NB4 (cell line): ENCODE results near the gene CDK8.

ENCODE experiments used
- DNase-seq: peaks from one replicate; pipeline ENCODE4 v3.0.0; 2010; ENCODE audit warnings: low read depth
- H3K4me3 ChIP-seq: one replicate; pipeline ENCODE4 v1.5.1; 2011; ENCODE audit warnings: mild to moderate bottlenecking, low read depth, low read length, moderate library complexity
- MYC ChIP-seq: IDR thresholded peaks from 2 replicates; pipeline ENCODE4 v1.6.1; 2011; ENCODE audit warnings: low read depth, low read length
- POLR2A ChIP-seq: IDR thresholded peaks from 2 replicates; pipeline ENCODE4 v1.6.1; 2011; ENCODE audit warnings: mild to moderate bottlenecking; ENCODE audit not compliant: insufficient read length; ENCODE audit errors: extremely low read depth
- TF ChIP-seq, protein P1 (sequence below): IDR thresholded peaks from one replicate; pipeline ENCODE4 v1.5.1; 2012; ENCODE audit warnings: low read depth, low read length
- TF ChIP-seq, protein P2 (sequence below): IDR thresholded peaks from 2 replicates; pipeline ENCODE4 v1.6.1; 2011; ENCODE audit warnings: low read depth, low read length

Gene CDK8

DNA sequence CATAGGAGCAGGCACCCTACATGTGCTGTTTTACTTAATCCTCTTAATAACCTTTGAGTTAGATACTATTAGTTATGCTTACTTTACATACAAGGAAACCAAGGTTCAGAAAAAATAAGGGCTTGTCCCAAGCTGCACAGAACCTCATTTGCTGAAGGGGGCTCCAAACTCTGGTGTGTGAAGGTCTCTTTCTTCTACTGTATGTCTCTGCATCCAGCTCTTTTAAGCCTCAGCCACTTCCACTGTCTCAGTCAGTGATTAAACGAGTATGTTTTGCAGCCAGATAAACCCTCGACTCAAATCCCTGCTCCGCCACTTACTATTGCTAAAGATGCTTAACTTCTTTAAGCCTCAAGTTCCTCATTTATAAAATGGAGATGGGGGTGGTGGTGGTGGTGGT is 191.2 kb downstream of the CDK8 start:
- TF ChIP-seq, protein P1, sequence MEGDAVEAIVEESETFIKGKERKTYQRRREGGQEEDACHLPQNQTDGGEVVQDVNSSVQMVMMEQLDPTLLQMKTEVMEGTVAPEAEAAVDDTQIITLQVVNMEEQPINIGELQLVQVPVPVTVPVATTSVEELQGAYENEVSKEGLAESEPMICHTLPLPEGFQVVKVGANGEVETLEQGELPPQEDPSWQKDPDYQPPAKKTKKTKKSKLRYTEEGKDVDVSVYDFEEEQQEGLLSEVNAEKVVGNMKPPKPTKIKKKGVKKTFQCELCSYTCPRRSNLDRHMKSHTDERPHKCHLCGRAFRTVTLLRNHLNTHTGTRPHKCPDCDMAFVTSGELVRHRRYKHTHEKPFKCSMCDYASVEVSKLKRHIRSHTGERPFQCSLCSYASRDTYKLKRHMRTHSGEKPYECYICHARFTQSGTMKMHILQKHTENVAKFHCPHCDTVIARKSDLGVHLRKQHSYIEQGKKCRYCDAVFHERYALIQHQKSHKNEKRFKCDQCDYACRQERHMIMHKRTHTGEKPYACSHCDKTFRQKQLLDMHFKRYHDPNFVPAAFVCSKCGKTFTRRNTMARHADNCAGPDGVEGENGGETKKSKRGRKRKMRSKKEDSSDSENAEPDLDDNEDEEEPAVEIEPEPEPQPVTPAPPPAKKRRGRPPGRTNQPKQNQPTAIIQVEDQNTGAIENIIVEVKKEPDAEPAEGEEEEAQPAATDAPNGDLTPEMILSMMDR, result no peak
- TF ChIP-seq POLR2A (no peak), MYC (no peak)
- TF ChIP-seq, protein P2, sequence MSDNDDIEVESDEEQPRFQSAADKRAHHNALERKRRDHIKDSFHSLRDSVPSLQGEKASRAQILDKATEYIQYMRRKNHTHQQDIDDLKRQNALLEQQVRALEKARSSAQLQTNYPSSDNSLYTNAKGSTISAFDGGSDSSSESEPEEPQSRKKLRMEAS, result no peak
- no peak for DNase-seq
- H3K4me3 ChIP-seq, result no peak overlapping the region

DNA sequence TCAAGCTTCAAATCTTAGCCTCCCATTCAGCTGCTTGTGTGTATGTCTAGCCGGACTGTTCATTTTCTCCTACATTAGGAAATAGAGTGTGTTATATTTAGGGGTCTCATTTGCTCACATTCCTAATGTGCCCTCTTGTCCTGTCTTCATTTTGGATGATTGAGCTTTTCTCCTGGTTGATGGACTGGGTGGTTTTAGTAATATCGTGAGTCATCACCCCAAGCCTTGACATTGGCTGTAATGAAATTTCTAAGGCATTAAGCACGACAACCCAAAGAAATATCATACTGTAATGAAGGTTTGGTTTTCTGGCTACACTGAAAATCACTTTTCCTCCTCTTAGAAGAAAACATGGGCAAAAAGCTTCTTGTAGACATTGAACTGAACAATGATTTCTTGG is 192.8 kb downstream of the CDK8 start:
- TF ChIP-seq, protein P1, result no peak
- TF ChIP-seq, protein P2, result no peak
- TF ChIP-seq MYC (no peak), POLR2A (no peak)
- no peak for DNase-seq

DNA sequence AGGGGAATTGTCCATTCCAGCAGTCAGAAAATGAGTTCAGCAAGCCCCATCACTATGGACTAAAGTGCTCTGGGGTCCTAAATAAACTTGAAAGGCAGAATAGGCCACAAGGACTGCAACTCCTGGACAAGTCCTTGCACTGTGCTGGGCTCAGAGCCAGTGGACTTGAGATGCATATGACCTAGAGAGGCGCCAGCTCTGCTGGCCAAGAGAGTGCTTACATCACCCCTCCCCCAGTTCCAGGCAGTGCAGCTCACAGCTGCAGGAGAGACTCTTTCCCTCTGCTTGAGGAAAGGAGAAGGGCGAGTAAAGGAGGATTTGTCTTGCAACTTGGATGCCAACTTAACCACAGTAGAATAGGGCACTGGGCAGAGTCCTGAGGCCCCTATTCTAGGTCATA is 194.1 kb downstream of the CDK8 start:
- no peak overlapping the region for H3K4me3 ChIP-seq
- TF ChIP-seq, protein P1, result no peak
- TF ChIP-seq, protein P2, result no peak
- TF ChIP-seq MYC (no peak), POLR2A (no peak)
- no peak for DNase-seq

More for the DNA sequence above, 192.8 kb downstream of the CDK8 start:
- H3K4me3 ChIP-seq, result no peak overlapping the region

DNA sequence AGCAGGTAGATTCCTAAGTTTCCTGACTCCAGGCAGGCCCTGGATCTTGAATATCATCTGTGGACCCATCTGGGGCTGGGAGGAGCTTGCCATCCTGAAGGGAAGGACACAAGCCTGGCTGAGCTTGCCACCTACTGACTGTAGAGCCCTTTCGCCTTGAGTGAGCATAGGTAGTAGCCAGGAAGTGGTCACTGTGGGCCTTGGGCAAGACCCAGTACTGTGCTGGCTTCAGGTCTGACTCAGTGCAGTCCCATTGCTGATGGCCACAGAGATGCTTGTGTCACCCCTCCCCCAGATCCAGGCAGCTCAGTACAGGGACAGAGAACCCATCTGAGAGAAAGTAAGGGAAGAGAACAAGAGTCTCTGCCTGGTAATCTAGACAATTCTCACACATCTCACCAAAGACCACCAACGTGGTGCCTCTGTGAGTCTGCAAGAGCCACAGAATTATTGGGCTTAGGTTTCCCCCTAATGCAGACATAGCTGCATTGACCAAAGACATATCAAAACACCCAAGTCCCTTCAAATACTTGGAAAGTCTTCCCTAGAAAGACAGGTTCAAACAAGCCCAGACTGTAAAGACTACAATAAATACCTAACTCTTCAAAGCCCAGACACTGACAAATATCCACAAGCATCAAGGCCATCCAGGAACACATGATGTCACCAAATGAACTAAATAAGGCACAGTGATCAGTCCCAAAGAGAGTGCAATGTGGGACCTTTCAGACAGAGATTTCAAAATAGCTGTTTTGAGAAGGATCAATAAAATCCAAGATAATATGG is 195.3 kb downstream of the CDK8 start:
- DNase-seq, result no peak
- H3K4me3 ChIP-seq, result no peak overlapping the region
- TF ChIP-seq, protein P1, result no peak
- TF ChIP-seq POLR2A (no peak), MYC (no peak)
- TF ChIP-seq, protein P2, result no peak
